GM13976 (cell line): ENCODE measurements around the gene ZNF407.

Experiments
- DNase-seq: peaks from one replicate; pipeline ENCODE4 v3.0.0; 2012; ENCODE audit warnings: low spot score
- in situ Hi-C: fragments of 300-500 bp; cut with MboI; formaldehyde crosslinking; loops from one replicate; pipeline ENCODE4 v1.12.0; 2022; ENCODE audit warnings: low sequenced_read_pairs, mixed read lengths, inconsistent platforms; ENCODE audit not compliant: unreplicated experiment
- TF ChIP-seq, protein P1 (sequence below): IDR thresholded peaks from 2 replicates; pipeline ENCODE4 v1.5.1; 2012; ENCODE audit warnings: borderline replicate concordance, mild to moderate bottlenecking; ENCODE audit not compliant: insufficient read depth; ENCODE audit errors: extremely low read depth, missing control alignments, control extremely low read depth

ZNF407 gene

DNA sequence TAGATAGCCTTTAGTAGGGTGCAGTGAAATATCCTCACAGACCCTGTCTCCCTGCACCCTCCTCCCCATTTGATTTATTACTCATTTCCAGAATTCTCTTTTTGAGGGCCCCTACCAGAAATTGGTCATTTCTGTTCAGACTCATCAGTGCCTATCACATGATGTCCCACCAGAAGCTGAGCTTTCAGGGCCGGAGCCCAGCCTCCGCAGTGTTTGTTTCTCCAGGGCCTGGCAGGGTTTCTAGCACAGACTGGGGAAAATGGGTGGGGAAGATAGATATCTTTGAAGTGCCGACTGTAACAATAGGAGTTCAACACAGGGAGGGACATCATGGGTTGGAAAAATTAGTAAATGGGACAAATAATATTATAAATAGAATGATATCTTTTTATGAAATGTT, 403.2 kb downstream of the ZNF407 start:
- DNase-seq: no peak
- TF ChIP-seq, protein P1, sequence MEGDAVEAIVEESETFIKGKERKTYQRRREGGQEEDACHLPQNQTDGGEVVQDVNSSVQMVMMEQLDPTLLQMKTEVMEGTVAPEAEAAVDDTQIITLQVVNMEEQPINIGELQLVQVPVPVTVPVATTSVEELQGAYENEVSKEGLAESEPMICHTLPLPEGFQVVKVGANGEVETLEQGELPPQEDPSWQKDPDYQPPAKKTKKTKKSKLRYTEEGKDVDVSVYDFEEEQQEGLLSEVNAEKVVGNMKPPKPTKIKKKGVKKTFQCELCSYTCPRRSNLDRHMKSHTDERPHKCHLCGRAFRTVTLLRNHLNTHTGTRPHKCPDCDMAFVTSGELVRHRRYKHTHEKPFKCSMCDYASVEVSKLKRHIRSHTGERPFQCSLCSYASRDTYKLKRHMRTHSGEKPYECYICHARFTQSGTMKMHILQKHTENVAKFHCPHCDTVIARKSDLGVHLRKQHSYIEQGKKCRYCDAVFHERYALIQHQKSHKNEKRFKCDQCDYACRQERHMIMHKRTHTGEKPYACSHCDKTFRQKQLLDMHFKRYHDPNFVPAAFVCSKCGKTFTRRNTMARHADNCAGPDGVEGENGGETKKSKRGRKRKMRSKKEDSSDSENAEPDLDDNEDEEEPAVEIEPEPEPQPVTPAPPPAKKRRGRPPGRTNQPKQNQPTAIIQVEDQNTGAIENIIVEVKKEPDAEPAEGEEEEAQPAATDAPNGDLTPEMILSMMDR: no peak
- in situ Hi-C loops: no loop called here

DNA sequence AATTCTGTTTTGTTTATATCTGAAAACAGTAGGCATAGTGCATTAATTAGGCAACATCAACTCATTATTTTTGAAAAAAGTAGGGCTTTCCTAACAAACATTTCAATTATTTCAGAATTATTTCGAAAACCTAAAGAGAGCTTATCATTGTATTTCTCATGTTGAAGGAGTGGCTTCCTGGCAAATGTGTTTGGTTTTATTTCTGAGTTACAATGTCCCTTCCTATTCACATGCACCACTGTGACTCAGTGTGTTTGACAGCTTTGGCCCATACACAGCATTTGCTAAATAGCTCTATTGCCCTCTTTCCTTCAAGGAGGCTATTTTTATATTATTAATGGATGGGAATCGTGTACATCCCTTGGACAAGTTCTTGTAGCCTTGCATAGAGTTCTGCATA, 405.4 kb downstream of the ZNF407 start:
- in situ Hi-C loops: no loop called here
- TF ChIP-seq, protein P1: no peak

DNA sequence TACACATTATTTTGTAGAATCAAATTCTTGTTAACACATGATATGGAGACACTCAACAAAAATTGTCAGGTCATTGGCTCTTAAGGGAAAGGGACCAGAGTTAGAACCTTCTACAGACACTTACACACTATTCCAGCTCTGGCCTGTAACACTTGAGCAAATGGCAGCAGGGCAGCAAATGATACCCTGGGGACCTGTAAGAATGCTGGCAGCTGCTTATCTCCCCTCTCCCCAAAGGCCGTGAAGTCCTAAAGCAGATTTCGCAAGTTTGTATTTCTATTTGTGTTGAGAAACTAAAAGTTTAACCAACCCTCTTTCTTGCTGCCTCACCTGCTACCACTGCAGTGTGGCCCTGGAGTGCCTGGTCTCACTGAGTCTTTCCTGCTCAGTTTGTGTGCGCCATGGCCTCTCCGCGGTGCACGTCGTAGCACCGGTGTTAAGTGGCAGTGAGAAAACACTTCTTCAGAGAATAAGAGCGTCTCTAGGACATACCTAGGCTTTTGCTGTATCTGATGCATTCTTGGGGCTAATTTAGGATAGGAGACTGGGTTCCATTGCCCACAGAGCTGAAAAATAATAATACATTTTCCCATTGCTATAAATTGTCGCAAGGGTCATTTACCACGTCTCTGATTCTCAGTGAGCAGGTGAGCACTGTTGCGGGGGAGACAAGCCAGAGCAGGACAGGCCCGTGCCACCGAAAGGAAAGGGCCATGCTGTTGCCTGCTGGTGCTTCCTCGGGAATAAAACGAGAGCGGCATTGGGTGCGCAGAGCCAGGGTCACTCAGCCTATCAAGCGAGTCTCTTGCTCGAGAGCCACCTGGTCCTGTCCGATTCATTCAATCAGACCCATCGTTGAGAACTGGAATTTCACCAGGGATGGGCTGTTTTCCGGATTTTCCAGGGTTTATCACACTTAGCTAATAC, 406.4 kb downstream of the ZNF407 start:
- in situ Hi-C loops: no loop called here
- no peak for DNase-seq

More for the DNA sequence above, 405.4 kb downstream of the ZNF407 start:
- DNase-seq: no peak

DNA sequence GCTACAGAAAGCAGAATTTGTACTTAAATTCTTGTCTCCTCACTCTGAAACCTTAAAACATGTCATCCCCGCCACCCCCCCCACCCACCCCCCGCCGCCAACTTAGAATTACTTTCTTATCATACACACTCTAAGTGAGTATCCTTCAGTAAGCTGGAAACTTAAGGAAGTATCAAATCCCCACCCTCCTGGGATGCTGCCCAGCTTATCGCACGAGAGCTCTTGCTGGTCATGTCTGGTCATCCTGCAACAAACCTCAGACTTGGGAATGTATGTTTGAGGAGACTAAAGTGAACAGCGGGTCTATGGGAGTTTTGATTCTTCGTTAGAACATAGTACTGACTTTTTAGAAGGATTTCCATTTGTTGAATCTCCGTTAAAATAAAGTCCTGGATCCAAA, 408.0 kb downstream of the ZNF407 start:
- DNase-seq: no peak
- TF ChIP-seq, protein P1: no peak
- in situ Hi-C loops: no loop called here

More for the DNA sequence above, 406.4 kb downstream of the ZNF407 start:
- TF ChIP-seq, protein P1: no peak

DNA sequence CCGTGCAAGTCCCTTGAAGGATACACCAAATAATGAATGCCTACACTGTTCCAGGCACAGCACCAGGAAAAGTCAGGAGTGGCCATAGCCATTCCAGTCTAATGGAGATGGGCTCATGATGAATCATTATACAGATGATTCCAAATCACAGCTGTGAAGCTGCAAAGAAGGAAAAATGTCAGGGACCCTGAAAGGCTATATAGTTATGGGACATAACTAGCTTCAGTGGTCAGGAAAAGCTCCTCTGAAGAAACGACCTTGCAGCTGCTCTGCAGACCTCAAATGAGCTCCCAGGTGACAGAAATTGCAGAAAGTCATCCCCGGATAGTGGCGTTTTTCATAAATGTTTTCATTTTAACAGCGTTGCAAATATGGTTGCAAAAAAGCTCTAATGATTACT, 410.5 kb downstream of the ZNF407 start:
- in situ Hi-C loops: no loop called here
- no peak for DNase-seq
- TF ChIP-seq, protein P1: no peak

DNA sequence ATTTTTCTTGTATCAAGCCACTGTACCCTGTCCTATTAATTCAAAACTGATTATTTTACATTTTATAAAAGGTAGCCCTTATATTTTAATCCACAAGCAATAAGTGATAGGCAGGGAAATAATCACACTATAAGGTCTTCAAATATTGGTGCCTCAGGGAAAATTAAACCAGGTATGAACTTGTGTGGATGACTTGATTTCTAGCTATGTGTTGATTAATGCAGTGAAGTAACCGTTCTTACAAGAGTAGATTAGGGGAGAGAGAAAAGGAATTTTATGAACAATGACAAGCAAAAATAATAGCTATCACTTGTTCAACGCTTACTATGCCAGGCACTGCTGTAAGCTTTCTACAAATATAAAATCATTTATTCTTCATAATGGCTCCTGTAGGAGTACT, 411.6 kb downstream of the ZNF407 start:
- in situ Hi-C loops: no loop called here
- TF ChIP-seq, protein P1: no peak
- DNase-seq: no peak
